ENCODE measurements around the gene SPA17. TPM values are rescaled to one million over a fixed set of nuclear protein-coding genes. Genes with fewer than 3 reads are reported as not detected.

Gene SPA17
- total and polyA plus RNA-seq, 2 of the 4 experiments (the other 2 are of a cell fraction) = 9.9 to 10.6 TPM

GRCh38 chr11:124728134-124728533, 54.4 kb downstream of the SPA17 start:
- Histone ChIP-seq H3K4me2 (ENCODE audit: low read depth, low read length) (no peak overlapping the region), H2BK15ac (ENCODE audit: low read depth, low read length) (no peak overlapping the region), H3K18ac (ENCODE audit: low read depth, low read length) (no peak overlapping the region), H2BK5ac (ENCODE audit: low read depth, low read length, poor library complexity, severe bottlenecking) (no peak overlapping the region), H3K4ac (ENCODE audit: low read depth, low read length) (no peak overlapping the region), H3K4me3 (ENCODE audit: insufficient read depth, low read depth, low read length) (no peak overlapping the region), H3K14ac (replicated peaks; ENCODE audit: low read depth, low read length) (no peak overlapping the region), H3K9ac (ENCODE audit: low read depth, low read length) (no peak overlapping the region), H4K5ac (ENCODE audit: low read depth, low read length) (no peak overlapping the region), H2AFZ (replicated peaks; ENCODE audit: low read length, poor library complexity) (no peak overlapping the region), H3K23ac (ENCODE audit: low read depth, low read length) (no peak overlapping the region), H3K9me1 (ENCODE audit: insufficient read depth, low read length) (peaks cover 12% of the 10 kb centered on the region), H3K36me3 (ENCODE audit: control insufficient read depth, insufficient read depth, low read length) (no peaks in the 10 kb centered on the region), H3K27ac (ENCODE audit: insufficient read depth, low read length) (no peak overlapping the region), H4K91ac (ENCODE audit: insufficient read depth, low read depth, low read length) (no peak overlapping the region), H3K4me1 (ENCODE audit: control insufficient read depth, insufficient read depth, low read length) (peaks cover 5% of the 10 kb centered on the region), H2BK20ac (ENCODE audit: low read depth, low read length) (no peak overlapping the region), H4K20me1 (ENCODE audit: insufficient read depth, low read length) (no peaks in the 10 kb centered on the region), H2AK9ac (replicated peaks; ENCODE audit: low read depth, low read length, poor library complexity) (no peak overlapping the region), H2AK5ac (ENCODE audit: low read depth, low read length) (no peak overlapping the region), H3K9me3 (ENCODE audit: control insufficient read depth, insufficient read depth, low read length) (no peaks in the 10 kb centered on the region), H3K79me1 (ENCODE audit: low read depth in 1 of 2, low read length in 2 of 2) (no peaks in the 10 kb centered on the region), H3K27me3 (ENCODE audit: control insufficient read depth, insufficient read depth, low read length) (peaks cover 8% of the 10 kb centered on the region; the same call in 1 of the 2 replicates), H3K56ac (ENCODE audit: extremely low read depth, insufficient read depth, low read length) (no peak overlapping the region), H4K8ac (ENCODE audit: low read depth in 2 of 2, low read length in 2 of 2) (no peak overlapping the region), H2BK120ac (ENCODE audit: low read depth, low read length) (no peak overlapping the region)
- no TSS peak for BruUV-seq (replicated peaks)
- in situ Hi-C loops (cut with MboI; ENCODE audit: low sequenced_read_pairs) (no loop called here), intact Hi-C loops (cut with micrococcal nuclease) (no loop called here), dilution Hi-C loops (cut with HindIII; ENCODE audit: low sequenced_read_pairs, unreplicated experiment) (no loop called here)
- ATAC-seq (ENCODE audit: low read depth) = 0 out of 2 replicates have a peak, but pooled peaks have one; percentile 14
- ChIA-PET POLR2A (ENCODE audit: unreplicated experiment) (no interaction called here), CTCF (no interaction called here)
- no CpG with 5 or more reads among the region's 2 CpGs for WGBS, 2 experiments (ENCODE audit: extremely low coverage in 2 of 2, insufficient read length in 1 of 2)
- no peak for DNase-seq
- no peak for TF ChIP-seq USF2 (IDR thresholded peaks at IDR 0.05; ENCODE audit: low read depth, low read length)
- no peak for TF ChIP-seq MAFK (IDR thresholded peaks at IDR 0.05; ENCODE audit: low read depth, low read length)
- TF ChIP-seq RCOR1 (IDR thresholded peaks at IDR 0.05; ENCODE audit: insufficient replicate concordance, low read length) = no peak
- TF ChIP-seq CHD1 (IDR thresholded peaks at IDR 0.05; ENCODE audit: low read depth, low read length) = no peak
- TF ChIP-seq ELK1 (IDR thresholded peaks at IDR 0.05; ENCODE audit: borderline replicate concordance, low read depth, low read length) = no peak
- TF ChIP-seq SMC3 (IDR thresholded peaks at IDR 0.05; ENCODE audit: low read depth, low read length) = no peak
- TF ChIP-seq RFX5 (IDR thresholded peaks at IDR 0.05; ENCODE audit: low read depth, low read length) = no peak
- no peak for TF ChIP-seq CTCF (conservative IDR thresholded peaks at IDR 0.05; ENCODE audit: low read depth, low read length)
- TF ChIP-seq NFE2L2 (IDR thresholded peaks at IDR 0.05; ENCODE audit: low read depth, low read length) = no peak
- no peak for TF ChIP-seq RAD21 (IDR thresholded peaks at IDR 0.05; ENCODE audit: low read length)
- TF ChIP-seq CEBPB (IDR thresholded peaks at IDR 0.05; ENCODE audit: low read depth, low read length) = no peak
- no peak for TF ChIP-seq MAZ (IDR thresholded peaks at IDR 0.05; ENCODE audit: borderline replicate concordance, low read depth, low read length)
- TF ChIP-seq BHLHE40 (IDR thresholded peaks at IDR 0.05; ENCODE audit: low read depth, low read length) = no peak
- no peak for TF ChIP-seq POLR2A (IDR thresholded peaks at IDR 0.05; ENCODE audit: low read depth, low read length)
- TF ChIP-seq MXI1 (IDR thresholded peaks at IDR 0.05; ENCODE audit: borderline replicate concordance, low read depth, low read length) = no peak
- no peak for TF ChIP-seq FOS (IDR thresholded peaks at IDR 0.05; ENCODE audit: low read depth, low read length)
